ENCODE results near the gene PTGES.

DNA sequence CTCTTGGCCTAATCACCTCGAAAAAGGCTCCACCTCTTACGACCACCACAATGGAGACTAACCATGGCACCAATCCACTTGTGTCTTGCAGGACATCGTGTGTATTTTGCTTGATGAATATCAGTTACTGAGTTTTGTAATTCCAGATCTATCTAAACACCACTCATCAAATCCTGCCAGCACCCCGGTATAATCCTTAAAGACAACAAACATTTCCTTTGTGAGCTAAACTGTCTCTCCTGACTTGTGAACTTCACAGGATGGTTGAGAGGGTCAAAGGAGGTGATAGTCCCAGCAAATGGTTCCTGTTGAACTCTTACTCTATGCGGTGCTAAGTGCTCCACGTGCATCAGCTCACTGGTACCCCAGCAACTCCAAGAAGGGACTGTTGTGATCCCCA lies 46.1 kb upstream of the PTGES start:
- TF ChIP-seq, protein P1, sequence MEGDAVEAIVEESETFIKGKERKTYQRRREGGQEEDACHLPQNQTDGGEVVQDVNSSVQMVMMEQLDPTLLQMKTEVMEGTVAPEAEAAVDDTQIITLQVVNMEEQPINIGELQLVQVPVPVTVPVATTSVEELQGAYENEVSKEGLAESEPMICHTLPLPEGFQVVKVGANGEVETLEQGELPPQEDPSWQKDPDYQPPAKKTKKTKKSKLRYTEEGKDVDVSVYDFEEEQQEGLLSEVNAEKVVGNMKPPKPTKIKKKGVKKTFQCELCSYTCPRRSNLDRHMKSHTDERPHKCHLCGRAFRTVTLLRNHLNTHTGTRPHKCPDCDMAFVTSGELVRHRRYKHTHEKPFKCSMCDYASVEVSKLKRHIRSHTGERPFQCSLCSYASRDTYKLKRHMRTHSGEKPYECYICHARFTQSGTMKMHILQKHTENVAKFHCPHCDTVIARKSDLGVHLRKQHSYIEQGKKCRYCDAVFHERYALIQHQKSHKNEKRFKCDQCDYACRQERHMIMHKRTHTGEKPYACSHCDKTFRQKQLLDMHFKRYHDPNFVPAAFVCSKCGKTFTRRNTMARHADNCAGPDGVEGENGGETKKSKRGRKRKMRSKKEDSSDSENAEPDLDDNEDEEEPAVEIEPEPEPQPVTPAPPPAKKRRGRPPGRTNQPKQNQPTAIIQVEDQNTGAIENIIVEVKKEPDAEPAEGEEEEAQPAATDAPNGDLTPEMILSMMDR (IDR thresholded peaks at IDR 0.05): no peak
- no peak for TF ChIP-seq POLR2A (IDR thresholded peaks at IDR 0.05)
